GM23248 (cell line): ENCODE results near the gene SLC25A34. TPM values are rescaled to one million over a fixed set of nuclear protein-coding genes. Genes with fewer than 3 reads are reported as not detected.
"Not testable (repeated sequence)": the region's sequence is repeated elsewhere in the genome, so short reads cannot be mapped to it uniquely, and the experiment has no call there.

Experiments used
- DNase-seq: peaks from one replicate; pipeline ENCODE4 v3.0.0-alpha.2; 2015
- H2AFZ ChIP-seq: fragments of 200-600 bp; sonication (generic); 2 replicates; pipeline ENCODE4 v1.6.1; 2016; ENCODE audit warnings: antibody characterized with exemption
- H3F3A ChIP-seq: fragments of 200-600 bp; sonication (generic); 2 replicates; pipeline ENCODE4 v1.6.1; 2016; ENCODE audit warnings: mild to moderate bottlenecking, antibody characterized with exemption, mixed run types; ENCODE audit not compliant: insufficient read depth
- H3K27ac ChIP-seq: fragments of 200-600 bp; sonication (generic); 2 replicates; pipeline ENCODE4 v1.5.1; 2016; ENCODE audit warnings: mild to moderate bottlenecking
- H3K27me3 ChIP-seq: fragments of 200-600 bp; sonication (generic); replicated peaks from 2 replicates; pipeline ENCODE4 v1.6.1; 2016; ENCODE audit warnings: mild to moderate bottlenecking; ENCODE audit not compliant: insufficient read depth
- H3K36me3 ChIP-seq: fragments of 200-600 bp; sonication (generic); 2 replicates; pipeline ENCODE4 v1.6.1; 2016; ENCODE audit warnings: low read depth, mild to moderate bottlenecking
- H3K4me1 ChIP-seq: fragments of 200-600 bp; sonication (generic); 2 replicates; pipeline ENCODE4 v1.6.1; 2016; ENCODE audit warnings: mild to moderate bottlenecking; ENCODE audit not compliant: insufficient read depth
- H3K4me2 ChIP-seq: fragments of 200-600 bp; sonication (generic); one replicate; pipeline ENCODE4 v1.6.1; 2016; ENCODE audit warnings: mild to moderate bottlenecking; ENCODE audit not compliant: unreplicated experiment
- H3K4me3 ChIP-seq: fragments of 200-600 bp; sonication (generic); 2 replicates; pipeline ENCODE4 v1.5.1; 2016; ENCODE audit warnings: mild to moderate bottlenecking
- H3K79me2 ChIP-seq: fragments of 200-600 bp; sonication (generic); 2 replicates; pipeline ENCODE4 v1.6.1; 2016; ENCODE audit warnings: mild to moderate bottlenecking; ENCODE audit not compliant: insufficient read depth
- H3K9ac ChIP-seq: fragments of 200-600 bp; sonication (generic); 2 replicates; pipeline ENCODE4 v1.6.1; 2016; ENCODE audit warnings: mild to moderate bottlenecking
- H3K9me2 ChIP-seq: fragments of 200-600 bp; sonication (generic); 2 replicates; pipeline ENCODE4 v1.6.1; 2016; ENCODE audit warnings: mixed run types, mild to moderate bottlenecking, moderate library complexity; ENCODE audit not compliant: insufficient read depth
- H3K9me3 ChIP-seq: fragments of 200-600 bp; sonication (generic); one replicate; pipeline ENCODE4 v1.6.1; 2017; ENCODE audit warnings: low read depth
- H4K20me1 ChIP-seq: fragments of 200-600 bp; sonication (generic); 2 replicates; pipeline ENCODE4 v1.6.0; 2016; ENCODE audit not compliant: insufficient read depth
- EZH2 ChIP-seq: fragments of 200-600 bp; sonication (generic); IDR thresholded peaks from 2 replicates; pipeline ENCODE4 v1.6.1; 2018; ENCODE audit warnings: antibody characterized with exemption, mild to moderate bottlenecking; ENCODE audit not compliant: insufficient read depth, poor library complexity, severe bottlenecking
- EZH2phosphoT487 ChIP-seq: fragments of 200-600 bp; sonication (generic); IDR thresholded peaks from 2 replicates; pipeline ENCODE4 v1.6.1; 2018; ENCODE audit warnings: antibody characterized with exemption, moderate library complexity, mild to moderate bottlenecking, low read depth; ENCODE audit not compliant: insufficient read depth
- WGBS, 2 experiments: methylation state at CpG; one replicate each; pipeline ENCODE4 v1.1.6; 2015 to 2017; ENCODE audit warnings: low lambda C conversion rate in 2 of 2, low coverage in 1 of 2; ENCODE audit errors: missing lambda C conversion rate in 2 of 2; 5-methylcytosine and 5-hydroxymethylcytosine counted together
- in situ Hi-C: fragments of 300-500 bp; cut with MboI; formaldehyde crosslinking; loops from 2 replicates; pipeline ENCODE4 v1.15.0; 2020
- polyA plus RNA-seq: library from polyadenylated mRNA; unstranded; fragments of >200 nt; fragmentation: Nextera tagmentation; extraction: Ambion mirVana; gene quantifications from 2 replicates; pipeline ENCODE4 v1.2.1, GENCODE V29; 2016
- total RNA-seq: library from RNA; depleted of rRNA; stranded (reverse); fragments of >200 nt; shearing (Covaris generic); gene quantifications from 2 replicates; pipeline ENCODE4 v1.2.3, GENCODE V29; 2014

The SLC25A34 gene
- total and polyA plus RNA-seq, 2 experiments from 2014 or later = 0.20 to 0.54 TPM

DNA sequence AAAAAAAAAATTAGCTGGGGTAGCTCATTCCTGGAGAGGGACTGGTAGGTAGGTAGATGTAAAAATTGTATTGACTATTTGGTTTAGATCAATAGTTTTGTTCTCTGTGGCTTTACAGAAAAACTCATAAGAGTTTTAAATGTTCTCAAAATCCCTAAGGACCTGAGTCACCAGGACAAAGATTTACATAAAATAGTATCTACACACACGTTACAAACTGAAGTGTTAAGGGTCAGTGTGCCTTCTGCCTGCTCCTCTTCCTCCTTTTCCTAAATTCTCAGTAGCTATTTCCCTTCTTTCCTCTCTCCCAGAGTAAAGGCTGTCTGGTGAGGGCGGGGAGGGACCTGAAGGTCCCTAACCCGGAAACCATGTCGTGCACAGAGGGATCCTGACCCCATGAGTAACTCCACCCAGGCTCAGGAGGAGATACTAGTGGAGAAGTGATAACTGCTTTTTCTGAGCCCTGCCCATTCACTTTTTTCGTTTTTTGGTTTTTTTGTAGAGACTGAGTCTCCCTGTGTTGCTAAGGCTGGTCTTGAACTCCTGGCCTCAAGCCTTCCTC, 43.9 kb upstream of the SLC25A34 start:
- WGBS, 2 experiments = 88 to 91% methylated on average over 5 of the region's 5 CpGs
- Histone ChIP-seq H3K27ac (peak overlapping the region; percentile 20; the same call in 1 of the 2 replicates), H3K79me2 (peaks cover 100% of the 10 kb centered on the region), H3K4me2 (no peak overlapping the region), H3K9me3 (no peaks in the 10 kb centered on the region), H3K4me1 (peaks cover 18% of the 10 kb centered on the region), H3K4me3 (no peak overlapping the region), H2AFZ (no peak overlapping the region), H3K9ac (no peak overlapping the region), H4K20me1 (peaks cover 4% of the 10 kb centered on the region; the same call in 1 of the 2 replicates), H3K36me3 (0 out of 2 replicates have a peak, but pooled peaks cover 3% of the 10 kb centered on the region), H3K9me2 (no peaks in the 10 kb centered on the region), H3F3A (no peaks in the 10 kb centered on the region), H3K27me3 (no peaks in the 10 kb centered on the region)
- DNase-seq = peak; percentile 36
- TF ChIP-seq EZH2 (no peak), EZH2phosphoT487 (no peak)
- in situ Hi-C loops = no loop called here

DNA sequence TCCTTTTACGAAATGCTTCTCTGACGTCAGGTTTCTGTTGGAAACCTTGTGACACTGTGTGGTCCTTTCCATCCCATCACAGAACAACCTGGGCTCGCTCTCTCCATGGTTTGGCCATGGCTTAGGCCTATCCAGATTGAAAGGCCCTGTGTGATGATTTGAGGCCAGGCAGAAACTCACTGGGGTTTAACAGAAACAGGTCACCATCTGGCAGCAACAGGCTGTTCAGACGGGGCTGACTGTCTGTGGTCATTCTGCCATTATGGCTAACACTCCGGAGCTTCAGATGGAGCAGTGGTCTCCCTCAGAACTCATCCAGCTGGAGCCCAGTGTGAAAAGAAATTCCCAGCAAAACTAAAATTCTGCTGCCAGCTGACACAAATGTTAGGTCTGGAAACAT, 42.7 kb upstream of the SLC25A34 start:
- H3K79me2 ChIP-seq = peaks cover 100% of the 10 kb centered on the region
- 45 to 50% methylated on average over 5 of the region's 5 CpGs for WGBS, 2 experiments
- in situ Hi-C loops = no loop called here
- no peak for TF ChIP-seq EZH2
- no peak for TF ChIP-seq EZH2phosphoT487
- 0 out of 2 replicates have a peak, but pooled peaks cover 3% of the 10 kb centered on the region for H3K36me3 ChIP-seq
- H3K4me1 ChIP-seq = peaks cover 18% of the 10 kb centered on the region
- H3F3A ChIP-seq = no peaks in the 10 kb centered on the region
- no peak overlapping the region for H3K4me3 ChIP-seq
- no peaks in the 10 kb centered on the region for H3K27me3 ChIP-seq
- no peak overlapping the region for H2AFZ ChIP-seq
- H3K9me3 ChIP-seq = no peaks in the 10 kb centered on the region
- no peak overlapping the region for H3K27ac ChIP-seq
- no peaks in the 10 kb centered on the region for H3K9me2 ChIP-seq
- no peak overlapping the region for H3K9ac ChIP-seq
- no peak for DNase-seq
- no peaks in the 10 kb centered on the region; the same call in 1 of the 2 replicates for H4K20me1 ChIP-seq
- no peak overlapping the region for H3K4me2 ChIP-seq

DNA sequence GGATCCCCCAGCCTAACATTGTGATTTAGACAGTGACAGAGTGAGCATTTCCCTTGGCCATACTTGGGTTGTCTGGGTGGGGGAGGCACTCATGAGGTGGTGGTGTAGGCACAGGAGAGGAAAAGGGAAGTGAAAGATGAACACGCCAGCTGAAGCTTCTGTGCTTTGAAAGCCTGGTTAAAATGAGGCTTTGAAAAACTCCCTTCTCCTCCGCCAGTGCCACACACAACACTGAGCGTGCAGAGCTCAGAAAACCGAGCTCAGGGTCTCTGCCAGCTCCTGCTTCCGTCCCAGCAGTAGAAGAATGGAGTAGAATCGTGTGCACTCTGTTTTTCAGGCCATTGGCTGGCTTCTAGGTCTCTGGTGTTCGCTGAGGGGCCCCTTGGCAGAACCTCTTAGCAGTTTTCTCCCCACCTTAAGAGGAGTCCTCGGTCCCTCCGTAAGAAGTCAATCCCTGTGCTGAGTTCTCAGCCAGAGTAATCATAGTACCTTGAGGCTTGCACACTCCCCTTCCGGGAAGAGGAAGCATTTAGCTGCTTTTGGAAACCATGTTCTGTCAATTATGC, 39.0 kb upstream of the SLC25A34 start:
- no peaks in the 10 kb centered on the region for H3K9me3 ChIP-seq
- no peaks in the 10 kb centered on the region for H4K20me1 ChIP-seq
- TF ChIP-seq EZH2phosphoT487 = no peak
- no peak for TF ChIP-seq EZH2
- peak overlapping the region; percentile 18 for H3K4me2 ChIP-seq
- H3F3A ChIP-seq = peaks cover 1% of the 10 kb centered on the region; the same call in 1 of the 2 replicates
- H3K4me3 ChIP-seq = no peak overlapping the region
- DNase-seq = no peak
- H3K79me2 ChIP-seq = peaks cover 100% of the 10 kb centered on the region
- no peak overlapping the region for H3K27ac ChIP-seq
- H3K36me3 ChIP-seq = no peaks in the 10 kb centered on the region
- no peaks in the 10 kb centered on the region for H3K27me3 ChIP-seq
- H3K9ac ChIP-seq = no peak overlapping the region; the same call in 1 of the 2 replicates
- in situ Hi-C loops = no loop called here
- H3K4me1 ChIP-seq = peaks cover 13% of the 10 kb centered on the region
- H2AFZ ChIP-seq = no peak overlapping the region
- no peaks in the 10 kb centered on the region for H3K9me2 ChIP-seq
- WGBS, 2 experiments = 27 to 31% methylated on average over 9 to 10 of the region's 10 CpGs

DNA sequence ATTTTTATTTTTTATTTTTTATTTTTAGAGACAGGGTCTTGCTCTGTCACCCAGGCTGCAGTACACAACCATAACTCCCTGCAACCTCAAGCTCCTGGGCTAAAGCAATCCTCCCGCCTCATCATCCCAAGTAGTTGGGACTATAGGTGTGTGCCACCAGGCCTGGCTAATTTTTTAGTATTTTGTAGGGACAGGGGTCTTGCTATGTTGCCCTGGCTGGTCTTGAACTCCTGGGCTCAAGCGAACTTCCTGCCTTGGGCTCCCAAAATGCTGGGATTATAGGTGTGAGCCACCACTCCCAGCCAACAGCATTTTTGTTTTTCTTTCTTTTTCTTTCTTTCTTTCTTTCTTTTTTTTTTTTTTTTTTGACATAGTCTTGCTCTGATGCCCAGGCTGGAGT, 37.9 kb upstream of the SLC25A34 start:
- no peaks in the 10 kb centered on the region for H3K9me2 ChIP-seq
- H2AFZ ChIP-seq = no peak overlapping the region
- no peaks in the 10 kb centered on the region for H3K36me3 ChIP-seq
- no peak overlapping the region for H3K9ac ChIP-seq
- H3K27ac ChIP-seq = no peak overlapping the region
- no peaks in the 10 kb centered on the region for H3K9me3 ChIP-seq
- no peak overlapping the region for H3K4me3 ChIP-seq
- H3K4me1 ChIP-seq = peaks cover 13% of the 10 kb centered on the region
- no peak for DNase-seq
- TF ChIP-seq EZH2phosphoT487 (no peak), EZH2 (no peak)
- peaks cover 99% of the 10 kb centered on the region for H3K79me2 ChIP-seq
- in situ Hi-C loops = no loop called here
- peaks cover 13% of the 10 kb centered on the region for H3F3A ChIP-seq
- H3K27me3 ChIP-seq = no peaks in the 10 kb centered on the region
- H3K4me2 ChIP-seq = no peak overlapping the region
- 93 to 100% methylated on average over 2 of the region's 2 CpGs for WGBS, 2 experiments
- no peaks in the 10 kb centered on the region for H4K20me1 ChIP-seq

DNA sequence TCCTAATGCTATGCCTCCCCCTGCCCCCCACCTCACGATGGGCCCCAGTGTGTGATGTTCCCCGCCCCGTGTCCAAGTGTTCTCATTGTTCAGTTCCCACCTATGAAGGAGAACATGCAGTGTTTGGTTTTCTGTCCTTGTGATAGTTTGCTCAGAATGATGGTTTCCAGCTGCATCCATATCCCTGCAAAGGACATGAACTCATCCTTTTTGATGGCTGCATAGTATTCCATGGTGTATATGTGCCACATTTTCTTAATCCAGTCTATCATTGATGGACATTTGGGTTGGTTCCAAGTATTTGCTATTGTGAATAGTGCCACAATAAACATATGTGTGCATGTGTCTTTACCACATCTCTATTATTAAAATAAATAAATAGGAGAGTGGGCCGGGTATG, 36.7 kb upstream of the SLC25A34 start:
- in situ Hi-C loops, H3K4me2 ChIP-seq, H3K27me3 ChIP-seq, H2AFZ ChIP-seq, DNase-seq, H3K9me2 ChIP-seq, H3K36me3 ChIP-seq, H4K20me1 ChIP-seq, H3K27ac ChIP-seq, H3K4me3 ChIP-seq, H3K9ac ChIP-seq, H3K9me3 ChIP-seq: not testable (repeated sequence)
- H3K4me1 ChIP-seq = peaks cover 22% of the 10 kb centered on the region
- peaks cover 90% of the 10 kb centered on the region for H3K79me2 ChIP-seq
- H3F3A ChIP-seq = peaks cover 21% of the 10 kb centered on the region
- WGBS, 2 experiments = 96 to 97% methylated on average over 4 of the region's 4 CpGs
